ENCODE data around the gene CDCP2. TPM values are rescaled to one million over a fixed set of nuclear protein-coding genes. Genes with fewer than 3 reads are reported as not detected.

Gene CDCP2
- total RNA-seq, 4 donors from 2014 or later = 0.45 TPM; not detected in 3

GRCh38 chr1:54120698-54121481 lies 31.9 kb downstream of the CDCP2 start:
- no peaks in the 10 kb centered on the region for H3K36me3 ChIP-seq
- H3K4me1 ChIP-seq = peaks cover 0 to 18% of the 10 kb centered on the region in 2 donors
- no peak for DNase-seq
- no peak overlapping the region for H3K27ac ChIP-seq
- H3K4me3 ChIP-seq (replicated peaks in 1 of 3) = peak overlapping the region in 1 of 3 donors; percentile 1
- WGBS, 2 donors = 61 to 66% methylated on average over 27 to 32 of the region's 33 CpGs
- TF ChIP-seq, protein P1, sequence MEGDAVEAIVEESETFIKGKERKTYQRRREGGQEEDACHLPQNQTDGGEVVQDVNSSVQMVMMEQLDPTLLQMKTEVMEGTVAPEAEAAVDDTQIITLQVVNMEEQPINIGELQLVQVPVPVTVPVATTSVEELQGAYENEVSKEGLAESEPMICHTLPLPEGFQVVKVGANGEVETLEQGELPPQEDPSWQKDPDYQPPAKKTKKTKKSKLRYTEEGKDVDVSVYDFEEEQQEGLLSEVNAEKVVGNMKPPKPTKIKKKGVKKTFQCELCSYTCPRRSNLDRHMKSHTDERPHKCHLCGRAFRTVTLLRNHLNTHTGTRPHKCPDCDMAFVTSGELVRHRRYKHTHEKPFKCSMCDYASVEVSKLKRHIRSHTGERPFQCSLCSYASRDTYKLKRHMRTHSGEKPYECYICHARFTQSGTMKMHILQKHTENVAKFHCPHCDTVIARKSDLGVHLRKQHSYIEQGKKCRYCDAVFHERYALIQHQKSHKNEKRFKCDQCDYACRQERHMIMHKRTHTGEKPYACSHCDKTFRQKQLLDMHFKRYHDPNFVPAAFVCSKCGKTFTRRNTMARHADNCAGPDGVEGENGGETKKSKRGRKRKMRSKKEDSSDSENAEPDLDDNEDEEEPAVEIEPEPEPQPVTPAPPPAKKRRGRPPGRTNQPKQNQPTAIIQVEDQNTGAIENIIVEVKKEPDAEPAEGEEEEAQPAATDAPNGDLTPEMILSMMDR (IDR thresholded peaks at IDR 0.05) = no peak
- no peak for TF ChIP-seq POLR2A (IDR thresholded peaks at IDR 0.05)
- no peaks in the 10 kb centered on the region for H3K27me3 ChIP-seq
- H3K9me3 ChIP-seq = no peaks in the 10 kb centered on the region
- intact Hi-C loops (cut with DNase I) = loop anchor here (2.0 to 5.0 kb wide), 2 partner anchors 286 to 368 kb away; partner anchors contain the start of gene SSBP3

GRCh38 chr1:54120018-54120697 lies 32.6 kb downstream of the CDCP2 start:
- Histone ChIP-seq H3K27ac (no peak overlapping the region), H3K4me1 (peaks cover 0 to 18% of the 10 kb centered on the region in 2 donors), H3K36me3 (no peaks in the 10 kb centered on the region), H3K27me3 (no peaks in the 10 kb centered on the region), H3K9me3 (no peaks in the 10 kb centered on the region), H3K4me3 (replicated peaks in 1 of 3) (no peak overlapping the region)
- intact Hi-C loops (cut with DNase I) = loop anchor here (2.0 to 5.0 kb wide), 2 partner anchors 287 to 369 kb away; partner anchors contain the start of gene SSBP3
- TF ChIP-seq, protein P1 (IDR thresholded peaks at IDR 0.05) = no peak
- 94% methylated on average over 13 of the region's 13 CpGs for WGBS, 2 donors
- DNase-seq = no peak

DNA sequence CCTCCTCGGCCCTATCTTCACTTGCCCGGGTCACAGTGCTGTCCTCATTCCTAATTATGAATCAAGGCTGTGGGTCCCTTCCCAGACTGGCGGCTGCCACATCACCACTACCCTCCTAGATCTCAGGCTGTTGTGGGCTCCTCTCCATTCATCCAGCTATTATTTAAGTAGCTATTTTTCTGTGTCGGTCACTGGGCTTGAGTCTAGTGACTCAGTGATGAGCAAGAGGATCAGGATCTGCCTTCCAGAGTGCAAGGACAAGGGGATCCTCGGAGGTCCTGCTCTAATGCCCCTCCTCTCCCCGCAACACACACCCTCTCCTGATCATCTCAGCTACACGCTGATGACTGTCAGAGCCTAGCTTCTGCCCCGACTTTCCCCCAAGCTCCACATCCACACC lies 34.1 kb downstream of the CDCP2 start:
- WGBS, 2 donors = 71 to 72% methylated on average over 8 of the region's 8 CpGs
- TF ChIP-seq, protein P1 (IDR thresholded peaks at IDR 0.05) = no peak
- no peak for TF ChIP-seq POLR2A (IDR thresholded peaks at IDR 0.05)
- intact Hi-C loops (cut with DNase I) = no loop called here

DNA sequence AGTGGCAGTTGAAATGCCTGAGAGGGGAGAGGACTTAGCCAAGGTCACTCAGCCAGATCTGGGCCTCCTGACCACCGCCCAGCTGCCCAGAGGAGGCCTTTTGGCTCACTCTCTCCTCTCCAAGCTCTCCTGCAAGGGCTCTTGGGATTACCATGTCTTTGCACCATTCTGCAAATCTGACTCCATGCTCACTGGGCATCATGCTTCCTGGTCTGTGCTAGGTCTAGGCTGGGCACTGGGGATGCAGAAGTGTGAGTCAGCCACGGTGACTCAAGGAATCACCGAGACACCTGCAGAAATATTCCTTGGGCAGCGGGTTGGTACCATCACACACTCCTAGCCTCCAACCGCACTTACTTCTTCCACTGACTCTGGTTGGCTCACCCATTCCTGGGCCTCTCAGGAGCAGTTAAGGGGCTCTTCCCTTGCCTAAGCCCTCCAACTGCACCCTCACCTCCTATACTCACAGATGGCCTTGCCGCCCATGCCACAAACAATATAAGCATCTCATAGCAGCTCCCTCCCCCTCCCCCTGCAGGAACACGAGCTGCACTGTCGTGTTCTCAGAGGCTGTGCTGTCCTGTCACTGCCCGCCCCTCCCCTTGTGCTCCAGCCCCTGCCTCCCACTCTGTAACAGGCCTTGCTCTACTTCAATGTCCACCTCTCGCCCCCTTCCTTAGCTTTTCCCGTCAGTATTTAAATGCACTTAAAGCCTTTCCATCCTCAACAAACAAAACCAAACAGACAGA lies 34.8 kb downstream of the CDCP2 start:
- Histone ChIP-seq H3K9me3 (no peaks in the 10 kb centered on the region), H3K4me3 (replicated peaks in 1 of 3) (no peak overlapping the region), H3K36me3 (no peaks in the 10 kb centered on the region), H3K27ac (no peak overlapping the region), H3K4me1 (peaks cover 0 to 11% of the 10 kb centered on the region in 2 donors), H3K27me3 (no peaks in the 10 kb centered on the region)
- no peak for DNase-seq
- TF ChIP-seq POLR2A (IDR thresholded peaks at IDR 0.05) = no peak
- TF ChIP-seq, protein P1 (IDR thresholded peaks at IDR 0.05) = no peak
- 80 to 86% methylated on average over 11 of the region's 11 CpGs for WGBS, 2 donors
- intact Hi-C loops (cut with DNase I) = no loop called here

More for the DNA sequence above, 34.1 kb downstream of the CDCP2 start:
- H3K4me3 ChIP-seq (replicated peaks in 1 of 3) = no peak overlapping the region
- no peak for DNase-seq
- no peaks in the 10 kb centered on the region for H3K27me3 ChIP-seq
- no peaks in the 10 kb centered on the region for H3K36me3 ChIP-seq
- no peaks in the 10 kb centered on the region for H3K9me3 ChIP-seq
- H3K27ac ChIP-seq = no peak overlapping the region
- peaks cover 0 to 11% of the 10 kb centered on the region in 2 donors for H3K4me1 ChIP-seq

Data from thyroid gland (tissue), 4 donors.